Mucosa of stomach (tissue), 1 donor: ENCODE results near the gene TMC1.
"Not testable (repeated sequence)": the region's sequence is repeated elsewhere in the genome, so short reads cannot be mapped to it uniquely, and the experiment has no call there.

Experiments
- H3K27me3 ChIP-seq: one replicate; pipeline ENCODE4 v1.7.0; 2013; ENCODE audit warnings: mild to moderate bottlenecking, low read length; ENCODE audit not compliant: control insufficient read depth, insufficient read depth
- H3K36me3 ChIP-seq: one replicate; pipeline ENCODE4 v1.7.0; 2013; ENCODE audit warnings: low read length; ENCODE audit not compliant: control insufficient read depth, insufficient read depth
- H3K4me1 ChIP-seq: one replicate; pipeline ENCODE4 v1.7.0; 2013; ENCODE audit warnings: mild to moderate bottlenecking, low read length; ENCODE audit not compliant: control insufficient read depth, insufficient read depth
- H3K4me3 ChIP-seq: one replicate; pipeline ENCODE4 v1.7.0; 2013; ENCODE audit warnings: low read length
- H3K9ac ChIP-seq: one replicate; pipeline ENCODE4 v1.7.0; 2013; ENCODE audit warnings: mild to moderate bottlenecking, low read length, moderate library complexity
- H3K9me3 ChIP-seq: one replicate; pipeline ENCODE4 v1.7.0; 2013; ENCODE audit warnings: mild to moderate bottlenecking, low read length, moderate library complexity; ENCODE audit not compliant: control insufficient read depth
- donor health status: Pancreatic carcinoma.

Gene TMC1

GRCh38 chr9:72855890-72856523 lies 334.6 kb downstream of the TMC1 start:
- H3K4me3 ChIP-seq: no peak overlapping the region
- H3K36me3 ChIP-seq: no peaks in the 10 kb centered on the region
- H3K4me1 ChIP-seq: peaks cover 14% of the 10 kb centered on the region
- no peaks in the 10 kb centered on the region for H3K27me3 ChIP-seq
- H3K9ac ChIP-seq: no peak overlapping the region
- no peaks in the 10 kb centered on the region for H3K9me3 ChIP-seq

GRCh38 chr9:72856972-72857623 lies 335.7 kb downstream of the TMC1 start:
- Histone ChIP-seq H3K9ac (no peak overlapping the region), H3K9me3 (no peaks in the 10 kb centered on the region), H3K36me3 (no peaks in the 10 kb centered on the region), H3K4me3 (no peak overlapping the region), H3K4me1 (peaks cover 14% of the 10 kb centered on the region), H3K27me3 (no peaks in the 10 kb centered on the region)

- no peaks in the 10 kb centered on the region for H3K9me3 ChIP-seq
- H3K4me3 ChIP-seq: no peak overlapping the region
- H3K4me1 ChIP-seq: peaks cover 14% of the 10 kb centered on the region
- no peaks in the 10 kb centered on the region for H3K36me3 ChIP-seq
- no peak overlapping the region for H3K9ac ChIP-seq
- no peaks in the 10 kb centered on the region for H3K27me3 ChIP-seq
Observed at GRCh38 chr9:72857624-72857996, 336.2 kb downstream of the TMC1 start.

GRCh38 chr9:72858089-72858912 lies 336.9 kb downstream of the TMC1 start:
- Histone ChIP-seq H3K9me3 (no peaks in the 10 kb centered on the region), H3K27me3 (no peaks in the 10 kb centered on the region), H3K4me3 (no peak overlapping the region), H3K36me3 (no peaks in the 10 kb centered on the region), H3K4me1 (peaks cover 14% of the 10 kb centered on the region), H3K9ac (no peak overlapping the region)

GRCh38 chr9:72862788-72863187 lies 341.4 kb downstream of the TMC1 start:
- H3K27me3 ChIP-seq, H3K9ac ChIP-seq, H3K4me1 ChIP-seq, H3K36me3 ChIP-seq, H3K4me3 ChIP-seq, H3K9me3 ChIP-seq: not testable (repeated sequence)

- H3K36me3 ChIP-seq: no peaks in the 10 kb centered on the region
- no peak overlapping the region for H3K4me3 ChIP-seq
- H3K27me3 ChIP-seq: no peaks in the 10 kb centered on the region
- H3K9me3 ChIP-seq: no peaks in the 10 kb centered on the region
- peaks cover 2% of the 10 kb centered on the region for H3K4me1 ChIP-seq
- no peak overlapping the region for H3K9ac ChIP-seq
Observed at GRCh38 chr9:72863456-72864094, 342.2 kb downstream of the TMC1 start.

GRCh38 chr9:72864327-72864726 lies 342.9 kb downstream of the TMC1 start:
- H3K9me3 ChIP-seq: no peaks in the 10 kb centered on the region
- H3K36me3 ChIP-seq: no peaks in the 10 kb centered on the region
- no peaks in the 10 kb centered on the region for H3K27me3 ChIP-seq
- no peak overlapping the region for H3K9ac ChIP-seq
- H3K4me3 ChIP-seq: no peak overlapping the region
- no peaks in the 10 kb centered on the region for H3K4me1 ChIP-seq

- Histone ChIP-seq H3K27me3 (no peaks in the 10 kb centered on the region), H3K36me3 (no peaks in the 10 kb centered on the region), H3K4me3 (no peak overlapping the region), H3K9me3 (no peaks in the 10 kb centered on the region), H3K9ac (no peak overlapping the region), H3K4me1 (peaks cover 3% of the 10 kb centered on the region)
Observed at GRCh38 chr9:72871685-72872084, 350.3 kb downstream of the TMC1 start.

- Histone ChIP-seq H3K9ac (no peak overlapping the region), H3K36me3 (no peaks in the 10 kb centered on the region), H3K27me3 (no peaks in the 10 kb centered on the region), H3K9me3 (no peaks in the 10 kb centered on the region), H3K4me1 (peaks cover 3% of the 10 kb centered on the region), H3K4me3 (no peak overlapping the region)
Observed at GRCh38 chr9:72872718-72873117, 351.3 kb downstream of the TMC1 start.

- no peaks in the 10 kb centered on the region for H3K27me3 ChIP-seq
- no peaks in the 10 kb centered on the region for H3K9me3 ChIP-seq
- no peaks in the 10 kb centered on the region for H3K36me3 ChIP-seq
- peaks cover 3% of the 10 kb centered on the region for H3K4me1 ChIP-seq
- H3K9ac ChIP-seq: no peak overlapping the region
- H3K4me3 ChIP-seq: no peak overlapping the region
Observed at GRCh38 chr9:72873456-72873855, 352.0 kb downstream of the TMC1 start.

- no peaks in the 10 kb centered on the region for H3K27me3 ChIP-seq
- no peaks in the 10 kb centered on the region for H3K36me3 ChIP-seq
- H3K9ac ChIP-seq: no peak overlapping the region
- no peaks in the 10 kb centered on the region for H3K9me3 ChIP-seq
- H3K4me3 ChIP-seq: no peak overlapping the region
- peaks cover 3% of the 10 kb centered on the region for H3K4me1 ChIP-seq
Observed at GRCh38 chr9:72874344-72874743, 352.9 kb downstream of the TMC1 start.

- no peak overlapping the region for H3K9ac ChIP-seq
- H3K36me3 ChIP-seq: no peaks in the 10 kb centered on the region
- H3K9me3 ChIP-seq: no peaks in the 10 kb centered on the region
- peaks cover 3% of the 10 kb centered on the region for H3K4me1 ChIP-seq
- H3K27me3 ChIP-seq: no peaks in the 10 kb centered on the region
- H3K4me3 ChIP-seq: no peak overlapping the region
Observed at GRCh38 chr9:72875221-72875620, 353.8 kb downstream of the TMC1 start.
